NOMO-1 (cell line): ENCODE measurements around the gene ERMN.
"Not testable (repeated sequence)": the region's sequence is repeated elsewhere in the genome, so short reads cannot be mapped to it uniquely, and the experiment has no call there.

Experiments
- DNase-seq, 2 experiments: peaks; one replicate each; lab custom pipeline; 2025; ENCODE audit not compliant: unreplicated experiment in 2 of 2; lab: John Stamatoyannopoulos, UW

The ERMN gene

GRCh38 chr2:157325786-157326185 is at the start of gene ERMN:
TSS of gene ERMN (minus strand) at chr2:157325824. CDS start at chr2:157325642, 182 bp downstream.
- no peak for DNase-seq

GRCh38 chr2:157375384-157375783 is 49.8 kb upstream of the ERMN start:
- DNase-seq = no peak

- not testable (repeated sequence) for DNase-seq
Observed at GRCh38 chr2:157368508-157368907, 42.9 kb upstream of the ERMN start.

GRCh38 chr2:157367704-157368103 is 42.1 kb upstream of the ERMN start:
- DNase-seq = peak in 1 of 2 experiments; percentile 14

GRCh38 chr2:157364257-157364974 is 38.8 kb upstream of the ERMN start:
- DNase-seq = peak in 1 of 2 experiments; percentile 11

- DNase-seq = no peak
Observed at GRCh38 chr2:157363612-157364101, 38.0 kb upstream of the ERMN start.

GRCh38 chr2:157362627-157363026 is 37.0 kb upstream of the ERMN start:
- DNase-seq = no peak

GRCh38 chr2:157361526-157361925 is 35.9 kb upstream of the ERMN start:
- DNase-seq = no peak

GRCh38 chr2:157359628-157360027 is 34.0 kb upstream of the ERMN start:
- no peak for DNase-seq

- DNase-seq = no peak
Observed at GRCh38 chr2:157355618-157356017, 30.0 kb upstream of the ERMN start.

GRCh38 chr2:157349949-157350515 is 24.4 kb upstream of the ERMN start:
- no peak for DNase-seq

GRCh38 chr2:157348291-157348921 is 22.8 kb upstream of the ERMN start:
- DNase-seq = no peak

GRCh38 chr2:157345647-157346389 is 20.2 kb upstream of the ERMN start:
- DNase-seq = no peak

- DNase-seq = not testable (repeated sequence)
Observed at GRCh38 chr2:157341381-157341780, 15.8 kb upstream of the ERMN start.

GRCh38 chr2:157339965-157340655 is 14.5 kb upstream of the ERMN start:
- no peak for DNase-seq

- no peak for DNase-seq
Observed at GRCh38 chr2:157337978-157338377, 12.4 kb upstream of the ERMN start.

- peak; percentile 21 to 23 for DNase-seq
Observed at GRCh38 chr2:157336137-157337010, 10.8 kb upstream of the ERMN start.

GRCh38 chr2:157334797-157335196 is 9.2 kb upstream of the ERMN start:
- no peak for DNase-seq

GRCh38 chr2:157334335-157334734 is 8.7 kb upstream of the ERMN start:
- DNase-seq = no peak
